ENCODE data around the gene TRIM26.
"Not testable (repeated sequence)": the region's sequence is repeated elsewhere in the genome, so short reads cannot be mapped to it uniquely, and the experiment has no call there.

Gene TRIM26

DNA sequence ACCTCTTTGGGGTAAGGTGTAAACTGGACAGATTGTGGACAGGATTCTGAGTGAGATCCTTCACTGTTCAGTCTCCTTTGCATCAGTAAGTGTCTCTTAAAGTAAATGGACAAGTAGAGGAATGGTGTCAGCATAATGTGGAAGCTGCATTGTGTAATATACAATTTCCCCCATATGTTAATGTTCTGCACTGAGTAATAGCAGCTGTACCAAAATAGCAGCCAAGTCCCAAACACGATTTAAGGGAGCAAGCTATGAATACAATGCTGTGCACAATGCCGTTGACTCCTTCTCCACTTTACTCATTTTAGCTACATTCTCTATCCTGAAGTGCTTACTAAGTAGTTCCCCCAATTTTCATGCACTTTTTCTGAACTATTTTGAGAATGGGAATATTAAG lies 21.1 kb upstream of the TRIM26 start:
- no peaks in the 10 kb centered on the region for H4K20me1 ChIP-seq
- peak overlapping the region in 3 of 11 experiments; percentile 67 to 89 (median 76); a peak in 6 of 22 replicates for H3K4me2 ChIP-seq
- peaks cover 0 to 4% (median 0%) of the 10 kb centered on the region in 11 experiments; a peak in 3 of 22 replicates for H3K27me3 ChIP-seq
- peaks cover 0 to 3% (median 0%) of the 10 kb centered on the region in 11 experiments; a peak in 1 of 22 replicates for H3K9me3 ChIP-seq (replicated peaks in 1 of 11)
- 0 out of 22 replicates have a peak, but pooled peaks of 1 of the 11 experiments have one; percentile 15 for TF ChIP-seq Cebpa-rat (IDR thresholded peaks at IDR 0.05)
- peaks cover 15 to 68% (median 17%) of the 10 kb centered on the region in 10 experiments for H3K4me1 ChIP-seq
- peak overlapping the region in 2 of 10 experiments; percentile 5 to 27; a peak in 4 of 20 replicates for H3K4me3 ChIP-seq
- no peaks in the 10 kb centered on the region for H3K36me3 ChIP-seq
- H3K9ac ChIP-seq, result 0 out of 22 replicates have a peak overlapping the region, but pooled peaks of 2 of the 11 experiments have one; percentile 6 to 9
- H3K27ac ChIP-seq, result peak overlapping the region in 2 of 11 experiments; percentile 18 to 45; a peak in 3 of 22 replicates

DNA sequence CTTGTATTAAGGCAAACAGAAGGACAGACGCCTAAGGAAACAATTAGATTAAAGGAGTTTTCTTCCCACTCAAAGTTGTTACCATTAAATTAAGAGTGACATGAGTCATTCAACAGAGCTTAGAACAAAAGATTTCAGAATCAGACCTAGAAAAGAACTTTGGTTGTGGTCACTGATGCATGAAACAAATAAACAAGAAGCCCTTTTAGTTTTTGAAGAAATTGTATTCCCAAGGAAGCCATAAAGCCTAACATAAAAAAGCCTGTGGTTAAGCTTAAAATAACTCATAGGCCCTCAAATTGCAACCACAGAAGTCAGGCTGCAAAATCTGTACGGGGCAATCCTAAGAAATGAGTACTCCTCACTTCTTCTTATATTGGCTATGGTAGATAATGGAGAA lies 17.9 kb upstream of the TRIM26 start:
- Histone ChIP-seq H3K9ac (no peak overlapping the region), H3K4me3 (no peak overlapping the region), H3K27ac (no peak overlapping the region), H3K4me2 (peak overlapping the region; percentile 27 to 70 (median 44)), H3K36me3 (no peaks in the 10 kb centered on the region), H3K4me1 (peaks cover 15 to 62% (median 17%) of the 10 kb centered on the region in 10 experiments), H4K20me1 (no peaks in the 10 kb centered on the region), H3K27me3 (peaks cover 0 to 12% (median 0%) of the 10 kb centered on the region in 11 experiments; a peak in 6 of 22 replicates), H3K9me3 (replicated peaks in 1 of 11) (peaks cover 0 to 9% (median 0%) of the 10 kb centered on the region in 11 experiments; a peak in 3 of 22 replicates)
- TF ChIP-seq Cebpa-rat (IDR thresholded peaks at IDR 0.05), result no peak

DNA sequence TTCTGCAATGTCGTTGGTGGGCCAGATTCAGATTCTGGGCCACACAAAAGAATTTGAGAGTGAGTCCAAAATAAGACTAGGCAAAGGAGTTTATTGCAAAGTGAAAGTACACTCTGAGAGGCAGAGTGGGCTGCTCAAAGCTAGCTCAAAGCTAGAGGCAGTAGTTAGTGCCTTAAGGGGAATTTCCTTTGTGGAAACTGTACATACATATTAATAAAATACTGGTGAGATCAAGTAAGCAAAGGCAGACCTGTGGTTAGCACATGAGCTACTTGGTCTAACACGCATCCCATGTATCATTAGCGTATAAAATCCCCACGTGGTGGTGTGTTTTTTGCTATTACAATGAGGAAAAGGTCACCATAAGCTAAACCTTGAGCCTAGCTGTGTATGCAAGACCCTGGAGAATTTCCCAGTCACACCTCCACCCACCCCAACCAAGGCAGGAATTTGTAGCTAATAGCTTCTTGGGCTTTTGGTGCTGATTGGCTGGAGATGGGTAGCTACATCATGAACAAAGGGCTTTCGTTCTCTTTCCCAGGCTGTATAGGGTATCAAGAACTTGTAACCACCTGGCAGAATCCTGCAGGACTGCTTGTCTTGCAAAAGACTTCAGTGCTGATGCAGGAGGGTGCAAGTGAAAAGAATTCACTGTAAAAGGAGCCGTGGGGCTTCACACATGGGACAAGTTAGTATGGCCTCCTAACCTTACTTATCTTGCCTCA lies 14.7 kb upstream of the TRIM26 start:
- Histone ChIP-seq H3K9me3 (replicated peaks in 1 of 11) (peaks cover 18 to 36% (median 21%) of the 10 kb centered on the region in 11 experiments), H3K36me3 (no peaks in the 10 kb centered on the region), H3K9ac (no peak overlapping the region), H3K27me3 (peaks cover 0 to 9% (median 0%) of the 10 kb centered on the region in 11 experiments; a peak in 6 of 22 replicates), H3K4me2 (no peak overlapping the region), H3K4me1 (peaks cover 15 to 31% (median 17%) of the 10 kb centered on the region in 10 experiments), H3K4me3 (no peak overlapping the region), H3K27ac (no peak overlapping the region), H4K20me1 (no peaks in the 10 kb centered on the region)
- TF ChIP-seq Cebpa-rat (IDR thresholded peaks at IDR 0.05), result no peak

DNA sequence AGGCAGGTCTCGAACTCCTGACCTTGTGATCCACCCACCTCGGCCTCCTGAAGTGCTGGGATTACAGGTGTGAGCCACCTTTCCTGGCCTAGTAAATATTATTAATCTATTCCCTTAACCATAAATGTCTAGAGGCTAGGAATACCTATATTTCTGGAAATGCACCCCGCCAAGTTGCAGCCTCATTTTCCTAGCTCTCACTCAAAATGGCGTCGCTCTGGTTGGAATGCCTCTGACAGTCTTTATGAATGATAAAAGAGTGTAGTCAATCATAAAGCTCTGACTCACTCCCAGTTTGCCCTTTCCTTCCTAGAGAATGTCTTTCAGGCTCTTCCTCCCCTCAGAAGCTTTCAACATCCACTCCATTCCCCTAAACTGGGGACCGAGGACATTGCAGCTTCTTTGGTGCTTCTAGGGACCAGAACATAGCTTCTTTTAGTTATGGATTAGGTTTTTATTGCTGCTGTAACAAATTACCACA lies 14.1 kb upstream of the TRIM26 start:
- peaks cover 25 to 42% (median 28%) of the 10 kb centered on the region in 11 experiments for H3K9me3 ChIP-seq (replicated peaks in 1 of 11)
- H3K27me3 ChIP-seq, result peaks cover 0 to 8% (median 0%) of the 10 kb centered on the region in 11 experiments; a peak in 3 of 22 replicates
- H3K4me1 ChIP-seq, result peaks cover 15 to 25% (median 17%) of the 10 kb centered on the region in 10 experiments
- no peaks in the 10 kb centered on the region for H4K20me1 ChIP-seq
- H3K4me2 ChIP-seq, result no peak overlapping the region
- no peak overlapping the region for H3K27ac ChIP-seq
- TF ChIP-seq Cebpa-rat (IDR thresholded peaks at IDR 0.05), result no peak
- H3K4me3 ChIP-seq, result no peak overlapping the region
- H3K36me3 ChIP-seq, result no peaks in the 10 kb centered on the region
- H3K9ac ChIP-seq, result no peak overlapping the region

DNA sequence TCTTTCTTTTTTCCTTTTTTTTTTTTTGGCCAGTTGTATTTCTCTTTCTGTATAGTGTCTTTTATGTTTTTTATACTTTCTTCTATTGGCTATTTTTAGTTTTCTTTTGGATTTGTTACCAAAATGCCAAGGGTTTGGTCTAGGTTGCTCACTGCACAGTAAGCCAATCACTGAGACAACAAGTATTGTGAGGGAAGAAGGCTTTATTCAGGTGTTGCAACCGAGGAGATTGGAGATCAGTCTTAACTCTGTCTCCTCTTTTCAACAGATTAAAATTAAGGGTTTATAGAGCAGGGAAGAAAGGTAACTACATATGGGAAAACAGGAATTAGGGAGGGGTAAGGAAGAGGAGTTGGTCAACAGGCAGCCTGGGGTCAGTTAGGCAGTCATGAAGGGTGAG lies 10.1 kb upstream of the TRIM26 start:
- peaks cover 30 to 46% (median 34%) of the 10 kb centered on the region in 11 experiments for H3K9me3 ChIP-seq (replicated peaks in 1 of 11)
- H3K27me3 ChIP-seq, result peaks cover 0 to 8% (median 0%) of the 10 kb centered on the region in 11 experiments; a peak in 2 of 22 replicates
- TF ChIP-seq Cebpa-rat (IDR thresholded peaks at IDR 0.05), result no peak
- H3K4me2 ChIP-seq, result no peak overlapping the region
- no peaks in the 10 kb centered on the region for H3K36me3 ChIP-seq
- no peak overlapping the region for H3K4me3 ChIP-seq
- no peak overlapping the region for H3K27ac ChIP-seq
- H3K4me1 ChIP-seq, result no peaks in the 10 kb centered on the region
- no peak overlapping the region for H3K9ac ChIP-seq
- H4K20me1 ChIP-seq, result no peaks in the 10 kb centered on the region

GRCh38 chr6:30221956-30222355 lies 8.8 kb upstream of the TRIM26 start:
- not testable (repeated sequence) for H3K4me1 ChIP-seq, H3K27ac ChIP-seq, H3K9ac ChIP-seq, H3K36me3 ChIP-seq, H3K27me3 ChIP-seq, H3K4me2 ChIP-seq, H4K20me1 ChIP-seq, H3K4me3 ChIP-seq
- peaks cover 30 to 46% (median 34%) of the 10 kb centered on the region in 11 experiments for H3K9me3 ChIP-seq (replicated peaks in 1 of 11)

DNA sequence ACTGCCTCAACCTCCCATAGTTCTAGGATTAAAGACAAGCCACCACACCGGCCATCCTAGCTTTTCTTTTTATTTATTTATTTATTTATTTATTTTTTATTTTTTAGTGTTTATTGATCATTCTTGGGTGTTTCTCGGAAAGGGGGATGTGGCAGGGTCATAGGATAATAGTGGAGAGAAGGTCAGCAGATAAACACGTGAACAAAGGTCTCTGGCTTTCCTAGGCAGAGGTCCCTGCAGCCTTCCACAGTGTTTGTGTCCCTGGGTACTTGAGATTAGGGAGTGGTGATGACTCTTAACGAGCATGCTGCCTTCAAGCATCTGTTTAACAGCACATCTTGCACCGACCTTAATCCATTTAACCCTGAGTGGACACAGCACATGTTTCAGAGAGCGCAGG lies 8.2 kb upstream of the TRIM26 start:
- not testable (repeated sequence) for H3K27ac ChIP-seq, H3K4me1 ChIP-seq, H3K27me3 ChIP-seq, H3K36me3 ChIP-seq, H3K9ac ChIP-seq, H4K20me1 ChIP-seq, H3K4me3 ChIP-seq, H3K4me2 ChIP-seq
- H3K9me3 ChIP-seq (replicated peaks in 1 of 11), result peaks cover 30 to 46% (median 34%) of the 10 kb centered on the region in 11 experiments

GRCh38 chr6:30219244-30219643 lies 6.0 kb upstream of the TRIM26 start:
- H3K9me3 ChIP-seq (replicated peaks in 1 of 11), result peaks cover 24 to 26% (median 25%) of the 10 kb centered on the region in 11 experiments
- no peak overlapping the region for H3K9ac ChIP-seq
- H3K4me3 ChIP-seq, result no peak overlapping the region
- H3K27me3 ChIP-seq, result no peaks in the 10 kb centered on the region
- H3K4me2 ChIP-seq, result no peak overlapping the region
- H4K20me1 ChIP-seq, result no peaks in the 10 kb centered on the region
- H3K4me1 ChIP-seq, result peaks cover 12 to 22% (median 19%) of the 10 kb centered on the region in 10 experiments; a peak in 19 of 20 replicates
- H3K27ac ChIP-seq, result no peak overlapping the region
- H3K36me3 ChIP-seq, result no peaks in the 10 kb centered on the region
- no peak for TF ChIP-seq Cebpa-rat (IDR thresholded peaks at IDR 0.05)

DNA sequence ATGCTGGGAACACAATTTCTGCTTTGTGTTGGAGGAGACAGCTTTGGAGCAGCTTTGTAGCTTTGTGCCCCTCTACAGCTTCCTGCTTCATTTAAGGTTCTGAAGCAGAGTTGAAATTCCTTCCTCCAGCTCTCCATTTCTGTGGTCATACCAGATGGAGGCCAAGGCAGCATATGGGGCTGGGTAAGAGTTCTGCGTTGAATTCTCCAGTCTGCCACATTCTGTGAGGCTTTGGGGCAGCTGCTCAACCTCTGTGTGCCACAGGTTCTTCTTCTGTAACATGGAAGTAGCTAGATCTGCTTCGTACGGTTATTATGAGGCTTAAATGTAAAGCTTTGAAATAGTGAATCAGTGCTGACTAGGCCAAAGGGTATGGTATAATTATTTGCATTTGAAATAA lies 2.9 kb upstream of the TRIM26 start:
- no peak overlapping the region for H3K27ac ChIP-seq
- TF ChIP-seq Cebpa-rat (IDR thresholded peaks at IDR 0.05), result no peak
- H3K4me3 ChIP-seq, result no peak overlapping the region
- H3K9me3 ChIP-seq (replicated peaks in 1 of 11), result no peaks in the 10 kb centered on the region
- no peak overlapping the region for H3K9ac ChIP-seq
- peak overlapping the region in 4 of 11 experiments; percentile 1 to 35 (median 16); a peak in 4 of 22 replicates for H3K4me2 ChIP-seq
- peaks cover 26 to 43% (median 37%) of the 10 kb centered on the region in 10 experiments for H3K4me1 ChIP-seq
- H3K36me3 ChIP-seq, result peaks cover 0 to 3% (median 0%) of the 10 kb centered on the region in 11 experiments; a peak in 3 of 22 replicates
- no peaks in the 10 kb centered on the region for H3K27me3 ChIP-seq
- peaks cover 9 to 13% (median 11%) of the 10 kb centered on the region in 11 experiments; a peak in 16 of 22 replicates for H4K20me1 ChIP-seq
